Measurements from ENCODE around the gene UBR4. TPM values are rescaled to one million over a fixed set of nuclear protein-coding genes. Genes with fewer than 3 reads are reported as not detected.

UBR4 gene
- total and polyA plus RNA-seq, 12 donors, result 60.0 to 115 (median 90.6) TPM

DNA sequence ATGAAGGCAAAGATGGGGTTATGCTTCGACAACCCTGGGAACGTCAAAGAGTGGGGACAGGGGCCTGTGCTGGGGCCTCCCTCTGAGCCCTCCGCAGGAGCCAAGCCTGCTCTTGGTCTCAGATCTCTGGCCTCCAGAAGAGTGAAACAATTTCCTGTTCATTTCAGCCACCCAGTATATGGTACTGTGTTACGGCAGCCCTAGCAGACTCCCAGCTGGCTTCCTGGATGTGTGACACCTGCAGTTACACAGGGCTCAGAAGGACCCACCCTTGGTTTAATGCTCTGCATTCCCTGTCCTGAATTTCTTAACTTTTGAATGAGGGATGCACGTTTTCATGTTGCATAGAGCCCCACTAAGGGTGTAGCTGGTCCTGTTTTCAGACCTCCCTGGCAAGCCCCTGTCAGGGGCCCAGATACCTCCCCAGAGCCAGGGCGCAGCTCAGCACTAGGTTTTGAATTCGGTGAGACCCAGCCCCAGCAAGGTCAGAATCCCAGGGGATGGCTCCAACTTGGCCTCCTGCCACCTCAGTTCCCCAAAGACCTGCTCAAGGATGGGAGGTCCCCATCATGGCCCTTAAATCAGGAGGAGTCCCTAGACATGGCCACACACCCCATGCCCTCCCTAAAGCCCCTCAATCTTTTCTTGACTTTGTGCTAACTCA, 174.6 kb downstream of the UBR4 start:
- DNase-seq (no peak), ATAC-seq (no peak)
- intact Hi-C loops (cut with DNase I), result no loop called here
- no peaks in the 10 kb centered on the region for H3K9me3 ChIP-seq
- TF ChIP-seq CTCF (IDR thresholded peaks at IDR 0.05), result no peak
- peaks cover 0 to 58% (median 10%) of the 10 kb centered on the region in 7 donors for H3K27me3 ChIP-seq
- no peak overlapping the region for H3K27ac ChIP-seq
- WGBS, 2 donors, result 65% methylated on average over 7 of the region's 7 CpGs
- no peaks in the 10 kb centered on the region for H3K36me3 ChIP-seq
- H3K4me3 ChIP-seq, result no peak overlapping the region
- peaks cover 0 to 8% (median 0%) of the 10 kb centered on the region in 9 donors for H3K4me1 ChIP-seq

DNA sequence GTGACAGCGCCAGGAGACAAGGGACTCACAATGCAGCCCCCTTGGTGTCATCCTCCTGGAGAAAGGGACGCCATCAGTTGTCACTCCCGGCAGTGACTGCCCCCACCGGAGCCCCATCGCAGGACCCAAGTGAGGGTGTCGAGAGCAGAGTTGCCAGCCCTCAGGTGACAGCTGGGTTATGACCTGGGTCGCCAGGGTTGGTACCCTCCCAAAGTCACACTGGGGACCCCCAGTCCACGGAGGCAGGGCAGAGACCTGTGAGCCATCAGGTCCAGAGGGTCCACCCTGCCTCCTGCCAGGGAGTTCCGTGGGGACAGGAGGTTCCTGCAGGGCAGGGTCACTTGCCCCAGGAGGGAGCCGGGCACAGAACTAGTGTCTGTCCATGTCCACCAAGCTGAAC, 175.3 kb downstream of the UBR4 start:
- ATAC-seq, result no peak
- WGBS, 2 donors, result 87 to 90% methylated on average over 10 of the region's 10 CpGs
- Histone ChIP-seq H3K9me3 (no peaks in the 10 kb centered on the region), H3K27ac (no peak overlapping the region), H3K4me1 (peaks cover 0 to 8% (median 0%) of the 10 kb centered on the region in 9 donors), H3K36me3 (no peaks in the 10 kb centered on the region), H3K27me3 (peaks cover 0 to 56% (median 10%) of the 10 kb centered on the region in 7 donors), H3K4me3 (no peak overlapping the region)
- no peak for TF ChIP-seq CTCF (IDR thresholded peaks at IDR 0.05)
- intact Hi-C loops (cut with DNase I), result no loop called here
- DNase-seq, result no peak

- Histone ChIP-seq H3K27ac (no peak overlapping the region), H3K4me3 (no peak overlapping the region), H3K4me1 (peaks cover 0 to 8% (median 0%) of the 10 kb centered on the region in 9 donors), H3K27me3 (peaks cover 0 to 58% (median 12%) of the 10 kb centered on the region in 7 donors), H3K9me3 (no peaks in the 10 kb centered on the region), H3K36me3 (no peaks in the 10 kb centered on the region)
- no peak for DNase-seq
- no peak for ATAC-seq
- 86% methylated on average over 21 to 22 of the region's 22 CpGs for WGBS, 2 donors
- TF ChIP-seq CTCF (IDR thresholded peaks at IDR 0.05), result no peak
- intact Hi-C loops (cut with DNase I), result no loop called here
Measured at GRCh38 chr1:19033926-19034680, 176.0 kb downstream of the UBR4 start.

DNA sequence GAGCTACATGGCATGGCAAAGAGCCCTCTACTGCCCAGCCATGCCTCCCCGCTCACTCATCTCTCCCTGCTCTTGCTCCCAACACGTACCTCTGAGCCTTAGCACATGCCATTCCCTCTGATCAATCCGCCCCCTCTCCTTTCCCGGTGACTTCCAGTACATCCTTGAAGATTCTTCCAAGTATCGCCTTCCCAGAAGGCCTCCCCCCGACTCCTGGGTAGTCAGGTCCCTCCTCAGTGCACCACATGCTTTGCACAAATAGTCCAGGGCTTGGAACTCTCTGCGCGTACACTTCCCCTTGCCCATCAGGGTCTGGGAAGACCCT, 176.6 kb downstream of the UBR4 start:
- Histone ChIP-seq H3K9me3 (no peaks in the 10 kb centered on the region), H3K4me3 (no peak overlapping the region), H3K27me3 (peaks cover 0 to 59% (median 16%) of the 10 kb centered on the region in 7 donors), H3K27ac (no peak overlapping the region), H3K4me1 (peaks cover 0 to 8% (median 0%) of the 10 kb centered on the region in 9 donors), H3K36me3 (no peaks in the 10 kb centered on the region)
- ATAC-seq (no peak), DNase-seq (no peak)
- WGBS, 2 donors, result 83 to 93% methylated on average over 8 of the region's 8 CpGs
- no peak for TF ChIP-seq CTCF (IDR thresholded peaks at IDR 0.05)
- intact Hi-C loops (cut with DNase I), result no loop called here

All from heart right ventricle (tissue), 16 donors.